HS-5 (cell line): Measurements from ENCODE around the gene C12orf54.
"Not testable (repeated sequence)": the region's sequence is repeated elsewhere in the genome, so short reads cannot be mapped to it uniquely, and the experiment has no call there.

Experiments
- DNase-seq: peaks from one replicate; pipeline ENCODE4 v3.0.0-alpha.2; 2012; ENCODE audit warnings: low read depth

The C12orf54 gene

DNA sequence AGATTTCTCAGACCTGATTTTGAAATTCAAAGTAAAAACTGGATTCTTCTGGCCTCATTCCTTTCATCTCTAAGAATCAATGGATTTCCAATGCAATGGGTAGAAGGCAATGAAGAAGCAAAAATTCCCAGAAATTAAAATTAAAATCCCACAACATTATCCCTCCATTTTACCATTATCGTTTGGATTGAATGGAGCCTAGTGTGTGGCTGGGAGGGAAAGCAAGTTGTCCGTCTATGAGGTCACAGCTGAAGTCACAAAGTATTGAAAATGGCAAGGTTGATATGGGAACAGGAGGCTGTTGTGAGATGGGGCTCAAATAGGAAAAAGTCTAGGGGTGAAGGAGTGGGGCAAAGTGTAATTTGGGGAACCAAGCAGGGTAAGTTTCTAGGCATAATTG is at the start of gene C12orf54:
Gene C12orf54, plus strand, starts transcription at position 301 of the 400 bp plus-strand sequence. CDS start 799 bp downstream, outside the sequence.
- DNase-seq = no peak

- DNase-seq = not testable (repeated sequence)
Observed at GRCh38 chr12:48434016-48434415, 48.3 kb upstream of the C12orf54 start.

- DNase-seq = no peak
Observed at GRCh38 chr12:48441069-48441468, 41.2 kb upstream of the C12orf54 start.

DNA sequence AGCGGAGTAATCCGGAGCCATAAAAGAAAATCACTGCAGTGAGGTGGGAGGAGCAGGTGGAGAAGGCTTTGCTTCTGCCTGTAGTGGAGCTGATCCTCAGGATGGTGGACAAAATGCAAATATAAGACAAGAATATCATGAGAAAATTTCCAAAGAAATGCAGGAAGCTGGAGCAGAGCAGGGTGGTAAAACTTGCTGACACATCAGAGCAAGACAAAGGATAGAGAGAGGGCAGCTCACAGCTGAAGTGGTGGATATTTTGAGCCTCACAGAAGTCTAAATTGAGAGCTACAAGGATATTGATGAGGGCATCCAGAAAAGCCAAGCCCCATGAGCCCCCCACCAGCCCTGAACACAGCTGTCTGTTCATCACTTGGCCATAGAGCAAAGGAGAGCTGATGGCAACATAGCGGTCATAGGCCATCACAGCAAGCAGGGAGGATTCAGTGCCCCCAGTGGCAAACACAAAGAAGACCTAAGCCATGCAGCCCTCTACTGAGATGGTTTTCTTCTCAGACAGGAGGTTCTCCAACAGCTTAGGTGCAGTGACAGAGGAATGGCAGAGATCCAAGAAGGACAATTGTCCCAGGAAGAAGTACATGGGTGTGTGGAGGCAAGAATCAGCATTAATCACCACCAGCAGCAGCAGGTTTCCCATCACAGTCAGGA is 40.0 kb upstream of the C12orf54 start:
- no peak for DNase-seq

DNA sequence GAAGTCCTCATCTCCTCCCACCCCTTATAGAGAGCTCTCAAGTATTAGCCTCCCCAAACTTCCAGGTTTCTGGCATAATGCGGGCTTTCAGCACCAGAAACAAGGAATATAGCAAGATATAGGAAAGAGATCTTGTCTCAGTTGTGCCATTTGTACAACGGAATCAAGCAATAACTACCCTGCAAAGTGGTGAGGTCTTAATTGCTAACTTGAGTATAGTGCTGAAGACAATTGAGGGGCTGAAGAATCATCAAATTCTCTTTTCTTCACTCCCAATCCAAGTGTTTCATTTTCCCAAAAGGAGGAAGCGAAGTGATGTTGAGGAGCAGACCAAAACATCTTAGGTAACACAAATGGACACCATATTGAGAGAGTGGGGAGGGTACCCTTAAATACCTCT is 36.8 kb upstream of the C12orf54 start:
- no peak for DNase-seq

DNA sequence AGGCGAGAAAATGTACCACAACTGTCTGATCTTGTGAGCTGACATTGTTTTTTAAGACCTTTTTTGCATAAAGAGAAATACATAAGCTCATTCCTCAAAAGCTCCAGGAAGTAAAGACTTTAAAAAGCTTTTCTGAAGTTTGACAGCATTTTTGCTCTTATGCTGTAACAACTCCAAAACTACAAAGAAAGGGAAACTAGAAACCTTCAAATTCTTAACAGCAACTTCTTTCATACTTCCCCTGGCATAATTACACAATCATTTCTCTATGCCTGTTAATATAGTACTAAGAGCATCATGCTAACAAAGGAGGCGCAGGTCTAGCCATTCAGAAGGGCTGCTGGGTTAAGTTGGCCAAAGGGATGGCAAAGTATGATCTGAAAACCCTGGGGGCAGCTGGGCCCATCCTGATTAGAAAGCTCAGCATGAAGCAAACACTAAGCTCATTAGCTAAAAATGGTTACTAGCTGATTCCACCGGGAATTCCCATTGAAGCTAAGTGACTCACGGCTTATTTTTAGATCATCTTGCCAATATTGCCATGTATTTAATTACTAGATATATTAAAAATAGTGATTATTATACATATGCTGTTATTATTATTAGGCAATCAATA is 36.0 kb upstream of the C12orf54 start:
- no peak for DNase-seq

DNA sequence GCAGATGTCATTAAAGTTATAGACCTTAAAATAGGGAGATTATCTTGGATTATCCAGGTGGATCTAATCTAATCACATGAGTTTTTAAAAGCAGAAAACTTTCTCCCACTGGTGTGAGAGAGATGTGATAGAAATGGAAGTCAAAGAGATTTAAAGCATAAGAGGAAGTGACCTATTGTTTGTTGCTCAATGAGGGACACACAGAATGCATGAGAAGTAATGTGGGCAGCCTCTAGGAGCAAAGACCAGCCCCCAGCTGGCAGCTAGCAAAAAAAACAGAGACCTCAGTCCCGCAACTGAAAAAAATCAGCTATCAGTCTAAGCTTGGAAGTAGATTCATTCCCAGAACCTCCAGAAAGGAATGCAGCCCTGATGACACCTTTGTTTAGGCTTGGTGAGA is 34.5 kb upstream of the C12orf54 start:
- no peak for DNase-seq

- no peak for DNase-seq
Observed at GRCh38 chr12:48451372-48451771, 30.9 kb upstream of the C12orf54 start.

DNA sequence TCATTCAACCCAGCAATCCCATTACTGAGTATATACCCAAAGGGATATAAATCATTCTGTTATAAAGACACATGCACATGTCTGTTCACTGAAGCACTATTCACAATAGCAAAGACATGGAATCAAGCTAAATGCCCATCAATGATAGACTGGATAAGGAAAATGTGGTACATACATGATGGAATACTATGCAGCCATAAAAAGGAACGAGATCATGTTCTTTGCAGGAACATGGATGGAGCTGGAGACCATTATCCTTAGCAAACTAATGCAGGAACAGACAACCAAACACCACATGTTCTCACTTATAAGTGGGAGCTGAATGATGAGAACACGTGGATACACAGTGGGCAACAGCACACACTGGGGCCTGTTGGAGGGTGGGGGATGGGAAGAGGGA is 29.3 kb upstream of the C12orf54 start:
- DNase-seq = not testable (repeated sequence)

DNA sequence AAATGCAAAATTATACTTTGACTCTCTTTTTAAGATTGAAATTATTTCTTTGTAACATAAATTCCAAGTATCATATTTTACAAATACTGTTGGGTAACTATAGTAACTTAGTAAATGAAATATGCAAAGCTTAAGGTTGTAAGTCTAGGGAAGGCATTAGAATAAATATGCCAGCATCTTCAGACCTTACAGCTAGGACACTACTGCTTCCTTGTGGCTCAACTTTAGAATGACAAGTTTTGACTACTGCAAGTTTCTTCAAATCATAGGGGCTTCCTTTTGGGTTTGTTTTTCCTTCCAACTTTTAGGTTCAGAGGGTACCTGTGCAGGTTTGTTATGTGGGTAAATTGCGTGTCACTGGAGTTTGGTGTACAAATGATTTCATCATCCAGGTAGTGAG is 27.6 kb upstream of the C12orf54 start:
- DNase-seq = no peak

- no peak for DNase-seq
Observed at GRCh38 chr12:48455116-48455515, 27.2 kb upstream of the C12orf54 start.

DNA sequence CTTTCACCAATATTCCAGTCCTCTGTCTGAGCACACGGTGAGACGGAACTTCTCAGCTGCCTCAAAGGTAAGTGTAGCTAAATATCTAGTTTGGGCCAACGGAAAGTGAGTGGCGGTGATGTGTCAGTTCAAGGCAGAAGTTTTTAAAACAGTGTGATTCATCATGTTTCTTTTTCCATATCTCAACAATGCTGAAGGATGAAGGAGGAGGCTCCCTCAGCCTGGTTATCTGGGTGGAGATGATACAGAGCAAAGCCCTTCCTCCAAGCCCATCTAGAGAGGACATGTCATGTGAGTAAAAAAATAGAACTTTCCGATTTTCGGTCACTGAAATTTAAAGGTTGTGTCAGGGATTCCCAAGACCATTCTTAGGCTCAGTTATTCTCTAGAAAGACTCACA is 23.0 kb upstream of the C12orf54 start:
- DNase-seq = no peak

- not testable (repeated sequence) for DNase-seq
Observed at GRCh38 chr12:48469027-48469426, 13.3 kb upstream of the C12orf54 start.

- no peak for DNase-seq
Observed at GRCh38 chr12:48472259-48472658, 10.0 kb upstream of the C12orf54 start, which contains the start of gene ANP32D. ANP32D (plus strand) TSS chr12:48472559; CDS start chr12:48472665, 106 bp downstream.

GRCh38 chr12:48473061-48473460 is 9.2 kb upstream of the C12orf54 start:
- DNase-seq = no peak

GRCh38 chr12:48474497-48474896 is 7.8 kb upstream of the C12orf54 start:
- not testable (repeated sequence) for DNase-seq

GRCh38 chr12:48482930-48483329 is 632 bp downstream of the C12orf54 start:
- DNase-seq = no peak

GRCh38 chr12:48486261-48486660 is 4.0 kb downstream of the C12orf54 start:
- no peak for DNase-seq

DNA sequence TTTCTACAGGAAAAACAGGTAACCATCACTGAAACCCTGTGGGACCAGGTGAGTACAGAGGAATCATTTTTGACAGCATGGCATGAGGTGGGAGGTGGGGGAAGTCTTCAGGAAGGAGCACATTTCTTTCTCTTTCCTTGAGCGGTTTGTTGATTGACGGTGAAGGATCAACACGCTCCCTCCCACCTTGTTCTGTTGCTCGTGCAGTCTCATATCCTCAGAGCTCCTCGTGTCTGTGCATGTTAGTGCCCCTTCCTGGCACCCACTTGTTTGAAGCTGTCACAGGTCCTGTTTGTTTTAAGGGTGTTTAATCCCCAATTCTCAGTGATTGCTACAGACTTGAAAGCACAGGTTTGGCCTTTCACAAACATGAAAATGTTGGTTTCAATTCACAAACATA is 4.4 kb downstream of the C12orf54 start:
- DNase-seq = no peak

DNA sequence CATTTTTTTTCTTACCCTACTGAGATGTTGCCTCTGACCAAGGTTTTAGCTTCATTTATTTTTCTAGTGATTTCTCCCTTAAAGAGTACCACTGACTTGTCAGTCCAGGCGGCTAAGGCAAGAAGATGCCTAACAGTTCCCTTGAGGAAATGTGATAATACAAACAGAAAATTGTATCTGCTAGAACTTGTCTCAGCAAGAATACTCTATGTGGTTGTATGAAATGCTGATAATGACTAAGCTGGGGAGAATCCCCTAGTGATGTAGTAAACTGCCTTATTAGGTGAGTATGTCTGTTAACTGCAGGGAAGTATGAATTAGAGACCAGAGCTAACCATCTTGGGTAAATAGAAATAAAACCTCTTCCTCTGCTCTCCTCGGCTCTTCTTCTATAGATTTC is 6.7 kb downstream of the C12orf54 start:
- DNase-seq = no peak

GRCh38 chr12:48489456-48489855 is 7.2 kb downstream of the C12orf54 start:
- DNase-seq = not testable (repeated sequence)

- DNase-seq = not testable (repeated sequence)
Observed at GRCh38 chr12:48500281-48500680, 18.0 kb downstream of the C12orf54 start.

GRCh38 chr12:48506836-48507235 is 24.5 kb downstream of the C12orf54 start:
- not testable (repeated sequence) for DNase-seq

GRCh38 chr12:48508987-48509386 is 26.7 kb downstream of the C12orf54 start:
- no peak for DNase-seq
